Stimulated activated memory B cell treated with anti-CD40 and anti-IgM and Interleukin-4, amounts not matched to agents 10 μg/mL and 1 μg/mL and 100 μg/mL, for 72 hours (primary cell): Measurements from ENCODE around the gene INSIG1.

Experiments
- ATAC-seq: fragments of 150-1000 bp; cut with Tn5 transposase; 2 replicates; pipeline ENCODE4 v1.10.0; 2021
- H3K27ac Mint-ChIP-seq: one replicate; pipeline ENCODE4 v1.8.0; 2022; ENCODE audit warnings: mild to moderate bottlenecking, mixed read lengths
- H3K27me3 Mint-ChIP-seq: one replicate; pipeline ENCODE4 v1.8.0; 2022; ENCODE audit warnings: mixed read lengths
- H3K36me3 Mint-ChIP-seq: one replicate; pipeline ENCODE4 v1.8.0; 2022; ENCODE audit warnings: mixed read lengths
- H3K4me1 Mint-ChIP-seq: one replicate; pipeline ENCODE4 v1.8.0; 2022; ENCODE audit warnings: mixed read lengths
- H3K4me3 Mint-ChIP-seq: one replicate; pipeline ENCODE4 v1.8.0; 2022; ENCODE audit warnings: mild to moderate bottlenecking, moderate library complexity, mixed read lengths
- H3K9me3 Mint-ChIP-seq: one replicate; pipeline ENCODE4 v1.8.0; 2022; ENCODE audit warnings: mixed read lengths

Gene INSIG1

DNA sequence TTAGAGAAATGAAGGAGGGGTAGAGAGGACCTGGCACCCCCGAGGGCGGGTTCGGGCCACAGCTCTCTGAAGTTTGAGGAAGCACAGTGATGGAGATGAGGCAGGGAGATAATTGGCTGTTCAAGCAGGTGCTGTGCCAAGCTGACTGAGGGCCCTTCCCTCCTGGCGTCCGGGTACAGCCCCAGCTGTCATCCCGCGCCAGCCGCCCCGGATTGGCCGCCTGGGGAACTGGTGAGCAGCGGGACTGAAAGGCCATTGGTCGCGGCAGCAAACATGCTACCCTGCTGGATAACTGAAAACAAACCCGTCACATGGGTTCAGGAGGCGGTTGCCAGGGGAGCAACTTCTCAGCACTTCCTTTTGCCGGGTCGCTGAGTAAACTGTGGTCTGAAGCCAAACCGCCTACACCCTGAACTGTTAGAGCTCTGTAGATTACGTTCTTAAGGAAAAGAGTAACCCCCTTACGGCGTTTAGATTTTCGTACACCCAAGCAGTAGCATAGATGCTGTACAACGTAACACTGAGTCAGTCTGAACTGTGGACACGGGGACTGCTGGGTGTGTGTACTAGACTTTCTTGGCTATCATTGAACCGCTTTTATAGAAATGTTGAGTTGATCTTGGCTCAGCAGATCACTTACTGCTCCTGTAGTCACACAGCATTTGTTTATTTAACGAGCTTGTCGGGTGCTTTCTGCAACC, 1.3 kb downstream of the INSIG1 start:
- Mint-ChIP-seq H3K4me1 (peaks cover 43% of the 10 kb centered on the region), H3K36me3 (peaks cover 32% of the 10 kb centered on the region)

DNA sequence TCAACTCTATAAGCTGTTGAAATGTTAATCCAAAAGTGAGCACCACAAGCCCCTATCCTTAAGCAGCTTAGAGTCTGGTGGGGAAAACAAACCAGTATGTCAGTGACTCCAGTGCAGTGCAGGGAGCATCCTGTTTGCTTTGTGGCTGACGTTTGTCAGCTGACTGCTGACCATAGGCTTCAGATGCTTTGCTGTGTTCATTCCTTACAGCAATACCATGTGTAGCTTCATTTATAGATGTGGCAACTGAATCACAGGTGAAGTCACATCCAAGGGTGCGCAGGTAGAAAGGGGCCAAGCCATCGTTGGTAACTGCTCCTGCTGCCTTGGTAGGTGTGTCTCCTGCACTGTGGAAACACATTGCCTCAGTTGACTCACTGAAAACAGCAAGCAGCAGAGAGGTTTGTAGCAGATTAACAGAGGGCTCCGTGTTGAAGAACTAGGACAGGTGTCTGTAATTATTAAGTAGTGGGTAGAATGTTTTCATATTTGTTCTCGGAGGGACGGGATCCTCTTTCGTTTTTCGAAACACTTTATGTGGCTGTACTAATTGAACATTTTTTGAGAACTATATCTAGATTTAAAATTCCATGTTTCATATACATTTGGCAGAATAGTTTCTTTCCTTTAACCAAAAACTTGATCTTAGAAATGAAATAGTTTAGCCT, 2.0 kb downstream of the INSIG1 start:
- Mint-ChIP-seq H3K4me3 (peak overlapping the region; percentile 99), H3K4me1 (peaks cover 43% of the 10 kb centered on the region), H3K36me3 (peaks cover 38% of the 10 kb centered on the region), H3K9me3 (no peaks in the 10 kb centered on the region), H3K27me3 (no peaks in the 10 kb centered on the region), H3K27ac (peak overlapping the region; percentile 94)
- no peak for ATAC-seq

More for the DNA sequence above, 1.3 kb downstream of the INSIG1 start:
- Mint-ChIP-seq H3K27ac (peak overlapping the region; percentile 94), H3K9me3 (peaks cover 3% of the 10 kb centered on the region), H3K4me3 (peak overlapping the region; percentile 99), H3K27me3 (no peaks in the 10 kb centered on the region)
- peak; percentile 88 for ATAC-seq

DNA sequence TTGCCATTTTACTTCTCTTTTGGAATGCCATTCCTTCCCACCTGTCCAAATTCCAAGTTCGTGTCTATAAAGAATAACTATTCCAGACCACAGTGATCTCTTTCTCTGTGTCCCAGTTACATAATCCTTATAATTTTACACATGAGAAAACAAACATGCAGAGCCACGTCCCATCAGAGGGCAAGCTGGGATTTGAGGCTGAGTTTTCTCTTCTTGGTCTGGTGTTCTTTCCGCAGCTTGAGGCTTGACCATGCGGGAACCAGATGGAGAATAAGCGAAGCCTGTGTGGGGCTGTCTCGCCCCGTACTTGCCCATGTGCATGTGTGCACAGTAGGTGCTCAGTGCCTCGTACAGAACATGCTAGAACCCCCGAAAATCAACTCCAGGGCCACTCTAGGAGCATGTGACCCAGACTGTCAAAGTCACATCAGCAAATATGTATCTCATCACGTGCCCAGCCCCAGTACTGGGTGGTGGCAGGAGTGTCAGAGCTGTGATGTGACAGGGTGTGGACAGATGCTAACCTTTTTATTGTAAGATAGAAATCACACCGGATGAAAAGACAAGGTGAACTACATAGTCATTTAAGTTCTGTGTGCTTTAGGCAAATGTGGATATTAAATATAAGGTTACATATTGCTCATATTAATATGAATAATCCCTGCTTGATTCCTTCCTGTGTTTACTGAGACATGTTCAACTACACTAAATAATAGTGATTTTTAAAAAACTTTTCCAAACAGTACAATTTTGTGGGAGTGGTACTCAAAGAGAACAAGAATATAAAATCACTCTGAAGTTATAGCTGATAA, 3.2 kb downstream of the INSIG1 start:
- Mint-ChIP-seq H3K36me3 (peaks cover 49% of the 10 kb centered on the region), H3K4me1 (peaks cover 47% of the 10 kb centered on the region), H3K9me3 (no peaks in the 10 kb centered on the region), H3K4me3 (peak overlapping the region; percentile 63), H3K27me3 (no peaks in the 10 kb centered on the region), H3K27ac (peak overlapping the region; percentile 94)
- no peak for ATAC-seq

DNA sequence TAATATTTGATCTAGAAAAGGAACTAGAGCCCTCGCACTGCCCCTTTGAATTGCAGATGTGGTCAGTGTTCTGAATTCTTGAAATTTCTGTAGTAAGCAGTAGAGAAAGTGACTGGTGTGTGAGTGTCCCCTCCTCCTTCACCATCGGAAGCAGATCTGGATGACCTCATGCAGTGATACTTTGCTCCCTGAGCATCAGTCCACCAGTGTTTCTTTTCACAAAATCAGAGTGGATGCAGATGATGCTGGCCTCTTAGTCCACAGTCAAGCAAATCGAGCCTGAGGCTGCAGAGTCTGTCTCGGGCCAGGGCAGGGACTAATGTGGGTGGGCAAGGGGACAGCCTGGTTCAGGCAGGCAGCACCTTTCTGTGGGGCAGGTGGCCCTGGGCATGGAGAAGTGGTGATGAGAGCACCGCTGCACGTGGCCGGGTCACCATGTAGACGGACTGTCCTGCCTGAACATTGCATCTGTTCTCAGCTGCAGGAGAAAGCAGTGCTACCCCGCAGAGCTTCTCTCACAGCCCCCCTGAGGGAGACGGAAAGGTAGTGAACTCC, 5.4 kb downstream of the INSIG1 start:
- no peak overlapping the region for H3K4me3 Mint-ChIP-seq
- H3K4me1 Mint-ChIP-seq: peaks cover 50% of the 10 kb centered on the region
- ATAC-seq: no peak
- H3K36me3 Mint-ChIP-seq: peaks cover 64% of the 10 kb centered on the region
- no peak overlapping the region for H3K27ac Mint-ChIP-seq
- no peaks in the 10 kb centered on the region for H3K9me3 Mint-ChIP-seq
- no peaks in the 10 kb centered on the region for H3K27me3 Mint-ChIP-seq

DNA sequence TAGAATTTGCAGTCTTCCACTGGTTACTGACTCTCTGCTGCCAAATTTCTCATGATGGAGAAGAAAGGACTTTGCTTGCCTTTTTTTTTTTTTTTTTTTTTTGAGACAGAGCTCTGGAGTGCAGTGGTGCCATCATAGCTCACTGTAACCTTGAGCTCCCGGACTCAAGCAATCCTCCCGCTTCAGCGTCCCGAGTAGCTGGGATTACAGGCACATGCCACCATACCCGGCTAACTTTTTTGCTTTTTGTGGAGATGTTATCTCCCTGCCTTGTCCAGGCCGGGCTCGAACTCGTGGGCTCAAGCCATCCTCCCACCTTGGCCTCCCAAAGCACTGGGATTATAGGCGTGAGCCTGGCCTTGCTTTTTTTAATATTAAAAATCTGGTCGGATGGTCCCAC, 6.2 kb downstream of the INSIG1 start:
- Mint-ChIP-seq H3K4me3 (no peak overlapping the region), H3K36me3 (peaks cover 66% of the 10 kb centered on the region), H3K27ac (no peak overlapping the region), H3K9me3 (no peaks in the 10 kb centered on the region), H3K4me1 (peaks cover 43% of the 10 kb centered on the region), H3K27me3 (no peaks in the 10 kb centered on the region)
- ATAC-seq: no peak

GRCh38 chr7:155305231-155305904, 7.7 kb downstream of the INSIG1 start:
- H3K36me3 Mint-ChIP-seq: peaks cover 69% of the 10 kb centered on the region
- ATAC-seq: no peak
- no peak overlapping the region for H3K4me3 Mint-ChIP-seq
- peaks cover 34% of the 10 kb centered on the region for H3K4me1 Mint-ChIP-seq
- no peaks in the 10 kb centered on the region for H3K9me3 Mint-ChIP-seq
- H3K27me3 Mint-ChIP-seq: no peaks in the 10 kb centered on the region
- peak overlapping the region; percentile 18 for H3K27ac Mint-ChIP-seq

DNA sequence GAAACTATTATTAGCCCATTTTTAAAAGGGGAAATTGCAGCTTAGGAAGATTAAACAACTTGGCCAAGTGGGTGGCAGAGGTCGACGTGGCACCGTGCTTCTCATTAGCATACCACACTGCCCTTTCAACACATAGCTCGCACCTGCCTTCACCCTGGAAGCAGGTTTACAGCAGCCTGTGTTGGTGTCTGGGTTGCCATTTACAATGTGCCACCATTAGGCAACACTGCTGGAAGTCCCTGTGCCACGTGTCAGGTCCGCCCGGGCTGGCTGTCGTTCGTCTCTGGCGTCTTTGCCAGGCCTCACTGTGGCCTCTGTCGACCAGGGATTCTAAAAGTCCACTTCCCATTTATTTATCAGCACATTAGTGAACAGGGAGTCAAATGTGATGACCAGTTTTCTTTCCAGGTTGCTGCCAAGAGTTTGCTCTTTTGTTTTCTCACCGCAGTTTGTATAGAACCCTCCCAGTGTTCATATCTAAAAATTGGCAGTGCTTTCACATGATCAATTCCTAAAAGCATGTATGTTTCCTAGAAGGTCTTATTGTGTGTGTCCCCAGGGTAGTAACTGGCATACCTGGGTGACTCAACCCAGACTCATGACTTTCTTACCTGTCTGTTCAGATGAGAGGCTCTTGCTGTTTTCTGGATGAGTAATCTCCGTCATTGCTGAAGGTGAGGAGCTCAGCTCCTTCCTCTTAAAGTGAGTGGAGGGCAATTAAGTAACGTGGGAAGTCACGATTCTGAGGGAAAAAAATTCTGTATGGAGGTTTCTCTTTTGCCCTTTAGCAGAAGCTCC, 9.2 kb downstream of the INSIG1 start:
- no peaks in the 10 kb centered on the region for H3K27me3 Mint-ChIP-seq
- peak; percentile 76 for ATAC-seq
- H3K9me3 Mint-ChIP-seq: no peaks in the 10 kb centered on the region
- peaks cover 22% of the 10 kb centered on the region for H3K4me1 Mint-ChIP-seq
- H3K27ac Mint-ChIP-seq: peak overlapping the region; percentile 22
- H3K4me3 Mint-ChIP-seq: no peak overlapping the region
- peaks cover 61% of the 10 kb centered on the region for H3K36me3 Mint-ChIP-seq

DNA sequence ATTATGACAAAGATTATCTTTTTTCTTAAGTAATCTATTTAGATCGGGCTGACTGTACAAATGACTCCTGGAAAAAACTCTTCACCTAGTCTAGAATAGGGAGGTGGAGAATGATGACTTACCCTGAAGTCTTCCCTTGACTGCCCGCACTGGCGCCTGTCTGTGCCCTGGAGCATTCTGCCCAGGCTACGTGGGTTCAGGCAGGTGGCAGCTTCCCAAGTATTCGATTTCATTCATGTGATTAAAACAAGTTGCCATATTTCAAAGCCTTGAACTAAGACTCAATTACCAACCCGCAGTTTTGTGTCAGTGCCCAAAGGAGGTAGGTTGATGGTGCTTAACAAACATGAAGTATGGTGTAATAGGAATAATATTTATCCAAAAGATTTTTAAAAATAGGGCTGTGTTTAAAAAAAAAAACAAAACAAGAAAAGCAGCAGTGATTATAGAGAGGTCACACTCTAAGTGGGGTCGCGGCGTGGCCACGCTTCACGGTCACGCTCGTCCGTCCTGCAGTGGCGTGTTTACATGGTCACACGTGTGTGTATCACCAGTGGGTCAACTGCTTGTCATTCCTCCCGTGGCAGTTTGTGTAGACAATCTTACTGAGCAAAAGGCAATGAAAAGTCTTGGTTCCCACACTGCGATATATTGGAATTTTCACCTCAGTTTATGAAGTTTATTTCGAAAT, 10.8 kb downstream of the INSIG1 start:
- Mint-ChIP-seq H3K4me3 (no peak overlapping the region), H3K27me3 (no peaks in the 10 kb centered on the region), H3K36me3 (peaks cover 66% of the 10 kb centered on the region), H3K9me3 (no peaks in the 10 kb centered on the region), H3K27ac (no peak overlapping the region), H3K4me1 (peaks cover 22% of the 10 kb centered on the region)
- ATAC-seq: no peak

DNA sequence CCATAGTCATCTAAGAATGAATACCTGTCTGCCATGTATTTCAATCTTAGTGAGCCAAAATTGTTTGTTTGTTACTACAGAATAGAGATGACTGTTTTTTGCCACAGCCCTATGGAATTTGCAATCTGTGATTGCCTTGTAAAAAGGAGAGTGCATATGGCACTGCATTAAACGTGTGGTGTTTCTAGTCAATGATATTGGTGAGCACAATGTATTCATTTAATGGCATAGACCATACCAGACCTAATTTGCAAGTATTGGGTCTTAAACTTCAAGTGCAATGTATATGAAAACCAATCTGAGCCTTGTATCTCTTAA, 11.3 kb downstream of the INSIG1 start:
- Mint-ChIP-seq H3K27me3 (no peaks in the 10 kb centered on the region), H3K4me1 (peaks cover 22% of the 10 kb centered on the region), H3K4me3 (no peak overlapping the region), H3K9me3 (no peaks in the 10 kb centered on the region), H3K27ac (no peak overlapping the region), H3K36me3 (peaks cover 61% of the 10 kb centered on the region)
- no peak for ATAC-seq

GRCh38 chr7:155310425-155311114, 12.9 kb downstream of the INSIG1 start:
- Mint-ChIP-seq H3K27ac (no peak overlapping the region), H3K27me3 (no peaks in the 10 kb centered on the region), H3K4me3 (no peak overlapping the region), H3K4me1 (peaks cover 16% of the 10 kb centered on the region), H3K9me3 (no peaks in the 10 kb centered on the region), H3K36me3 (peaks cover 46% of the 10 kb centered on the region)
- ATAC-seq: no peak

DNA sequence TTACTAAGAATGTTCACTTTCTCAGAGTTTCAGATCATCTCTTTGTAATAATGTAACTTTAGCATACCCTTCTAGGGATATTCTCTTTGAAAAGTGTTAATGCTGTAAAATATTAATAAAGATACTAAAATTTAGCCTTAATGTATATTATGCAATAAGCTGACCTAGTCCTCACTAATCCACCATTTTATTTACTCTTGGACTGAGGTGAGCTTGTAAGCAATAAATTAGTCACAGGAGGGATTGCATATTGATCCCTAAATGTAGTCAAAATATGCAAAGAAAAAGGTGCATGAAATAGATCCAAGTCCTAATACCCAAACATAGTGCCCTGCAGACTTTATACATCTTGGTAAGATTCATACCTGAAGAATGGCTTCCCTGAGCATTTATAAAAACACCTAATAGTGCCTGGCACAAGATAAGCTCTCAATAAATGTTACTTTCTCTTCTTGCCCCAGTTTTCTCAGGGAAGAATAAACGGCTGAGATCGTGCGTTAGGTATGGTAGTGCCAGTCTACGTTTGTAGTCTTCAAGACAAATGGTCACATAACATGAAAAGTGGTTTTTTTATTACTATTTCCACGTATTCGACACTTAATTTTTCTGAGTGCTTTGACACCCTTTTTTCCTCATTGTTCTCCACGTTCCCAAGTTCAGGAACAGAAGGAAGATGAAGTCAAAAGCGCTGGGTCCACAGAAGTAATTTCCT, 14.3 kb downstream of the INSIG1 start:
- H3K36me3 Mint-ChIP-seq: peaks cover 32% of the 10 kb centered on the region
- H3K4me3 Mint-ChIP-seq: no peak overlapping the region
- peaks cover 3% of the 10 kb centered on the region for H3K4me1 Mint-ChIP-seq
- no peaks in the 10 kb centered on the region for H3K9me3 Mint-ChIP-seq
- no peak for ATAC-seq
- no peaks in the 10 kb centered on the region for H3K27me3 Mint-ChIP-seq
- no peak overlapping the region for H3K27ac Mint-ChIP-seq

- Mint-ChIP-seq H3K4me3 (no peak overlapping the region), H3K36me3 (peaks cover 27% of the 10 kb centered on the region), H3K9me3 (no peaks in the 10 kb centered on the region), H3K4me1 (no peaks in the 10 kb centered on the region), H3K27ac (no peak overlapping the region), H3K27me3 (no peaks in the 10 kb centered on the region)
- no peak for ATAC-seq
These were observed 15.0 kb downstream of the INSIG1 start for GRCh38 chr7:155312633-155313032.

GRCh38 chr7:155313096-155313495, 15.4 kb downstream of the INSIG1 start:
- H3K27ac Mint-ChIP-seq: no peak overlapping the region
- H3K4me3 Mint-ChIP-seq: no peak overlapping the region
- no peaks in the 10 kb centered on the region for H3K4me1 Mint-ChIP-seq
- ATAC-seq: no peak
- no peaks in the 10 kb centered on the region for H3K27me3 Mint-ChIP-seq
- H3K36me3 Mint-ChIP-seq: peaks cover 27% of the 10 kb centered on the region
- no peaks in the 10 kb centered on the region for H3K9me3 Mint-ChIP-seq
